CD14-positive monocyte (primary cell): Measurements from ENCODE around the gene CYP26A1. TPM values are rescaled to one million over a fixed set of nuclear protein-coding genes. Genes with fewer than 3 reads are reported as not detected.

Experiments used
- DNase-seq, 3 donors: peaks; one replicate each; pipeline ENCODE4 v3.0.0-alpha.2; 2011 to 2022
- H2AFZ ChIP-seq: 2 replicates; pipeline ENCODE4 v1.6.0; 2012; ENCODE audit warnings: mild to moderate bottlenecking, low read depth, low read length, inconsistent platforms; ENCODE audit not compliant: insufficient read depth, poor library complexity, severe bottlenecking
- H3K27ac ChIP-seq, 2 donors: 1 replicate in 1 of 2; 2 replicates in 1 of 2; pipeline ENCODE4 v1.5.1; 2012 to 2013; ENCODE audit warnings: low read length in 2 of 2, control low read depth in 1 of 2, inconsistent platforms in 1 of 2, low read depth in 1 of 2, mild to moderate bottlenecking in 1 of 2
- H3K27me3 ChIP-seq, 2 donors: one replicate each; pipeline versions ENCODE4 v1.6.0 to v1.6.1; 2011 to 2013; ENCODE audit warnings: low read length in 2 of 2; ENCODE audit not compliant: control insufficient read depth in 2 of 2, insufficient read depth in 2 of 2
- H3K36me3 ChIP-seq, 2 donors: replicated peaks in 1 of 2; 1 replicate in 1 of 2; 2 replicates in 1 of 2; pipeline versions ENCODE4 v1.5.1 to v1.6.1; 2012 to 2013; ENCODE audit warnings: low read length in 2 of 2, control low read depth in 1 of 2, inconsistent platforms in 1 of 2, mild to moderate bottlenecking in 1 of 2; ENCODE audit not compliant: insufficient read depth in 2 of 2, control insufficient read depth in 1 of 2
- H3K4me1 ChIP-seq, 2 donors: 1 replicate in 1 of 2; 2 replicates in 1 of 2; pipeline versions ENCODE4 v1.5.1 to v1.6.1; 2012 to 2013; ENCODE audit warnings: low read length in 2 of 2, control low read depth in 1 of 2, inconsistent platforms in 1 of 2, mild to moderate bottlenecking in 1 of 2, moderate library complexity in 1 of 2; ENCODE audit not compliant: insufficient read depth in 2 of 2, control insufficient read depth in 1 of 2
- H3K4me2 ChIP-seq: replicated peaks from 2 replicates; pipeline ENCODE3; 2012; ENCODE audit warnings: low read length, moderate library complexity, mild to moderate bottlenecking; ENCODE audit not compliant: poor library complexity, severe bottlenecking; ENCODE audit errors: extremely low read depth
- H3K4me3 ChIP-seq, 3 experiments: fragments of 200-600 bp in 1 of 3; sonication (generic) in 1 of 3; replicated peaks in 1 of 3; 1 replicate in 2 of 3; 2 replicates in 1 of 3; pipeline ENCODE4 v1.5.1; 2011 to 2013; ENCODE audit warnings: low read length in 3 of 3, mild to moderate bottlenecking in 3 of 3, control low read depth in 2 of 3, low read depth in 2 of 3, inconsistent platforms in 1 of 3, moderate library complexity in 1 of 3
- H3K79me2 ChIP-seq: 2 replicates; pipeline ENCODE4 v1.6.0; 2012; ENCODE audit warnings: mild to moderate bottlenecking, control low read depth, inconsistent platforms, low read length, moderate library complexity; ENCODE audit not compliant: insufficient read depth
- H3K9ac ChIP-seq: 2 replicates; pipeline ENCODE4 v1.6.0; 2017; ENCODE audit warnings: low read length, mild to moderate bottlenecking; ENCODE audit not compliant: insufficient read depth, poor library complexity, severe bottlenecking
- H3K9me3 ChIP-seq, 2 donors: replicated peaks in 1 of 2; 1 replicate in 1 of 2; 2 replicates in 1 of 2; pipeline versions ENCODE4 v1.5.1 to v1.6.1; 2012 to 2013; ENCODE audit warnings: low read length in 2 of 2, control low read depth in 1 of 2; ENCODE audit not compliant: control insufficient read depth in 1 of 2, insufficient read depth in 1 of 2
- H4K20me1 ChIP-seq: 2 replicates; pipeline ENCODE4 v1.6.0; 2012; ENCODE audit warnings: mild to moderate bottlenecking, low read length, control low read depth, moderate library complexity; ENCODE audit not compliant: insufficient read depth
- H3K27ac Mint-ChIP-seq, 7 donors: one replicate each; pipeline ENCODE4 v1.8.0; 2020; ENCODE audit warnings: mild to moderate bottlenecking in 7 of 7, mixed read lengths in 7 of 7, moderate library complexity in 6 of 7, inconsistent platforms in 2 of 7
- H3K27me3 Mint-ChIP-seq, 3 donors: one replicate each; pipeline ENCODE4 v1.8.0; 2021 to 2022; ENCODE audit warnings: low read depth in 3 of 3, mild to moderate bottlenecking in 3 of 3, mixed read lengths in 3 of 3, moderate library complexity in 3 of 3, inconsistent platforms in 1 of 3
- H3K36me3 Mint-ChIP-seq, 2 donors: one replicate each; pipeline ENCODE4 v1.8.0; 2020; ENCODE audit warnings: mixed read lengths in 2 of 2, inconsistent platforms in 1 of 2, mild to moderate bottlenecking in 1 of 2
- H3K4me1 Mint-ChIP-seq: one replicate; pipeline ENCODE4 v1.8.0; 2020; ENCODE audit warnings: mild to moderate bottlenecking, mixed read lengths
- H3K4me3 Mint-ChIP-seq, 2 donors: one replicate each; pipeline ENCODE4 v1.8.0; 2020; ENCODE audit warnings: mild to moderate bottlenecking in 2 of 2, mixed read lengths in 2 of 2, moderate library complexity in 1 of 2
- H3K9me3 Mint-ChIP-seq, 7 donors: one replicate each; pipeline ENCODE4 v1.8.0; 2020 to 2022; ENCODE audit warnings: mixed read lengths in 7 of 7, mild to moderate bottlenecking in 6 of 7, moderate library complexity in 6 of 7, inconsistent platforms in 2 of 7
- CTCF ChIP-seq: fragments of 200-600 bp; IDR thresholded peaks from one replicate; pipeline ENCODE4 v1.8.0; 2022; ENCODE audit warnings: antibody characterized with exemption, mild to moderate bottlenecking
- WGBS: methylation state at CpG from one replicate; pipeline ENCODE4 v1.1.5; 2013; ENCODE audit warnings: missing lambda C conversion rate; ENCODE audit not compliant: insufficient coverage; 5-methylcytosine and 5-hydroxymethylcytosine counted together
- intact Hi-C, 2 donors: fragments of 100-400 bp; cut with micrococcal nuclease; formaldehyde crosslinking; loops; one replicate each; pipeline versions ENCODE4 v1.15.0 to v1.15.1; 2023
- polyA plus RNA-seq, 3 donors: library from polyadenylated mRNA; depleted of rRNA in 1 of 3; unstranded in 2 of 3; stranded (reverse) in 1 of 3; fragments of 300-500 nt in 2 of 3; fragments of >200 nt in 1 of 3; fragmentation: Illumina TruSeq in 2 of 3; gene quantifications; 1 replicate in 2 of 3; 2 replicates in 1 of 3; pipeline ENCODE4 v1.2.3, GENCODE V29; 2012 to 2021

CYP26A1 gene
- polyA plus RNA-seq, 3 donors: not detected

GRCh38 chr10:93110472-93111146, 36.9 kb downstream of the CYP26A1 start:
- Mint-ChIP-seq H3K27me3 (peaks cover 5 to 19% (median 6%) of the 10 kb centered on the region in 3 donors), H3K4me1 (peaks cover 4% of the 10 kb centered on the region), H3K4me3 (no peak overlapping the region), H3K9me3 (no peaks in the 10 kb centered on the region), H3K36me3 (no peaks in the 10 kb centered on the region), H3K27ac (no peak overlapping the region)
- Histone ChIP-seq H3K27me3 (peaks cover 0 to 5% of the 10 kb centered on the region in 2 donors), H3K4me3 (no peak overlapping the region), H2AFZ (no peak overlapping the region), H3K79me2 (no peaks in the 10 kb centered on the region), H3K4me1 (no peaks in the 10 kb centered on the region), H3K9me3 (no peaks in the 10 kb centered on the region), H4K20me1 (no peaks in the 10 kb centered on the region), H3K27ac (no peak overlapping the region), H3K36me3 (no peaks in the 10 kb centered on the region), H3K9ac (no peak overlapping the region), H3K4me2 (no peak overlapping the region)
- no peak for TF ChIP-seq CTCF
- no CpG with 5 or more reads among the region's 3 CpGs for WGBS
- intact Hi-C loops: loop anchor here (10.0 kb wide), 3 partner anchors 114 to 244 kb away; no protein-coding TSS in a partner anchor
- DNase-seq: no peak

GRCh38 chr10:93113042-93113441, 39.3 kb downstream of the CYP26A1 start:
- Mint-ChIP-seq H3K4me1 (peaks cover 10% of the 10 kb centered on the region), H3K27ac (no peak overlapping the region), H3K4me3 (no peak overlapping the region), H3K36me3 (no peaks in the 10 kb centered on the region), H3K27me3 (peaks cover 3 to 19% (median 4%) of the 10 kb centered on the region in 3 donors), H3K9me3 (no peaks in the 10 kb centered on the region)
- no peak for TF ChIP-seq CTCF
- intact Hi-C loops: loop anchor here (10.0 kb wide), 3 partner anchors 112 to 242 kb away; no protein-coding TSS in a partner anchor
- Histone ChIP-seq H3K4me3 (no peak overlapping the region), H2AFZ (no peak overlapping the region), H3K4me2 (no peak overlapping the region), H3K79me2 (no peaks in the 10 kb centered on the region), H3K9me3 (no peaks in the 10 kb centered on the region), H3K9ac (no peak overlapping the region), H4K20me1 (no peaks in the 10 kb centered on the region), H3K27ac (no peak overlapping the region), H3K36me3 (no peaks in the 10 kb centered on the region), H3K4me1 (no peaks in the 10 kb centered on the region), H3K27me3 (peaks cover 0 to 5% of the 10 kb centered on the region in 2 donors)
- WGBS: 90% methylated on average over 2 of the region's 2 CpGs
- no peak for DNase-seq
